IMR-90 (cell line): Measurements from ENCODE around the gene CCDC74B. TPM values are rescaled to one million over a fixed set of nuclear protein-coding genes. Genes with fewer than 3 reads are reported as not detected.

Experiments
- ATAC-seq: fragments of 200-7000 bp; cut with Tn5 transposase; 2 replicates; pipeline ENCODE4 v1.9.1; 2020; ENCODE audit warnings: low read depth, mild to moderate bottlenecking, moderate library complexity
- BruUV-seq: library from RNA; stranded (reverse); fragments of 400-500 nt; replicated peaks from 2 replicates; lab custom pipeline; 2021; lab: Mats Ljungman, UMichigan
- CTCF ChIA-PET: fragments of 300-600 bp; formaldehyde crosslinking; extraction: SDS; loops from one replicate; lab custom pipeline; 2021; ENCODE audit warnings: antibody characterized with exemption; lab: Yijun Ruan, JAX
- POLR2A ChIA-PET: fragments of 300-600 bp; sonication (Branson Sonifier 250); formaldehyde crosslinking; loops from one replicate; lab custom pipeline; 2022; ENCODE audit warnings: antibody characterized with exemption; ENCODE audit not compliant: unreplicated experiment; lab: Charles Lee
- DNase-seq: peaks from one replicate; pipeline ENCODE4 v3.0.0; 2013
- H2AFZ ChIP-seq: replicated peaks from 2 replicates; pipeline ENCODE3; 2013; ENCODE audit warnings: low read length, mild to moderate bottlenecking; ENCODE audit not compliant: poor library complexity
- H2AK5ac ChIP-seq: 2 replicates; pipeline ENCODE4 v1.6.1; 2013; ENCODE audit warnings: low read depth, low read length, inconsistent platforms
- H2AK9ac ChIP-seq: replicated peaks from 2 replicates; pipeline ENCODE3; 2013; ENCODE audit warnings: mild to moderate bottlenecking, low read depth, low read length, moderate library complexity; ENCODE audit not compliant: poor library complexity
- H2BK120ac ChIP-seq: 2 replicates; pipeline ENCODE4 v1.6.1; 2013; ENCODE audit warnings: low read depth, low read length, inconsistent platforms
- H2BK15ac ChIP-seq: 3 replicates; pipeline ENCODE4 v1.6.1; 2013; ENCODE audit warnings: low read depth, low read length, inconsistent platforms
- H2BK20ac ChIP-seq: 2 replicates; pipeline ENCODE4 v1.6.1; 2013; ENCODE audit warnings: low read depth, mild to moderate bottlenecking, inconsistent platforms, low read length, moderate library complexity
- H2BK5ac ChIP-seq: 2 replicates; pipeline ENCODE4 v1.6.1; 2013; ENCODE audit warnings: mild to moderate bottlenecking, low read depth, low read length, inconsistent platforms; ENCODE audit not compliant: poor library complexity, severe bottlenecking
- H3K14ac ChIP-seq: replicated peaks from 2 replicates; pipeline ENCODE4 v1.6.1; 2013; ENCODE audit warnings: low read depth, low read length, inconsistent platforms
- H3K18ac ChIP-seq: 2 replicates; pipeline ENCODE4 v1.6.1; 2013; ENCODE audit warnings: low read depth, low read length, control low read depth
- H3K23ac ChIP-seq: 2 replicates; pipeline ENCODE4 v1.6.1; 2013; ENCODE audit warnings: low read depth, low read length, inconsistent platforms
- H3K27ac ChIP-seq: 2 replicates; pipeline ENCODE4 v1.5.1; 2013; ENCODE audit warnings: mild to moderate bottlenecking, control low read depth, low read length; ENCODE audit not compliant: insufficient read depth
- H3K27me3 ChIP-seq: 2 replicates; pipeline ENCODE4 v1.6.1; 2013; ENCODE audit warnings: low read length; ENCODE audit not compliant: control insufficient read depth, insufficient read depth
- H3K36me3 ChIP-seq: 2 replicates; pipeline ENCODE4 v1.6.1; 2013; ENCODE audit warnings: low read length, mixed read lengths; ENCODE audit not compliant: control insufficient read depth, insufficient read depth
- H3K4ac ChIP-seq: 2 replicates; pipeline ENCODE4 v1.6.1; 2013; ENCODE audit warnings: low read depth, low read length, inconsistent platforms
- H3K4me1 ChIP-seq: 2 replicates; pipeline ENCODE4 v1.6.1; 2013; ENCODE audit warnings: low read length, mixed read lengths; ENCODE audit not compliant: control insufficient read depth, insufficient read depth
- H3K4me2 ChIP-seq: 2 replicates; pipeline ENCODE4 v1.6.1; 2013; ENCODE audit warnings: low read depth, mild to moderate bottlenecking, control low read depth, low read length, moderate library complexity
- H3K4me3 ChIP-seq: 2 replicates; pipeline ENCODE4 v1.5.1; 2013; ENCODE audit warnings: low read depth, mild to moderate bottlenecking, control low read depth, low read length, moderate library complexity; ENCODE audit not compliant: insufficient read depth
- H3K56ac ChIP-seq: 2 replicates; pipeline ENCODE4 v1.6.1; 2013; ENCODE audit warnings: low read length, inconsistent platforms; ENCODE audit not compliant: insufficient read depth; ENCODE audit errors: extremely low read depth
- H3K79me1 ChIP-seq, 2 experiments: 2 replicates each; pipeline ENCODE4 v1.6.1; 2013; ENCODE audit warnings: low read length in 2 of 2, inconsistent platforms in 1 of 2, low read depth in 1 of 2
- H3K9ac ChIP-seq: 2 replicates; pipeline ENCODE4 v1.6.1; 2013; ENCODE audit warnings: low read depth, low read length, control low read depth
- H3K9me1 ChIP-seq: 2 replicates; pipeline ENCODE4 v1.6.1; 2013; ENCODE audit warnings: low read length, inconsistent platforms; ENCODE audit not compliant: insufficient read depth
- H3K9me3 ChIP-seq: 2 replicates; pipeline ENCODE4 v1.6.1; 2013; ENCODE audit warnings: low read length; ENCODE audit not compliant: control insufficient read depth, insufficient read depth
- H4K20me1 ChIP-seq: 2 replicates; pipeline ENCODE4 v1.6.1; 2013; ENCODE audit warnings: low read length, inconsistent platforms; ENCODE audit not compliant: insufficient read depth
- H4K5ac ChIP-seq: 2 replicates; pipeline ENCODE4 v1.6.1; 2013; ENCODE audit warnings: mild to moderate bottlenecking, low read depth, low read length, control low read depth
- H4K8ac ChIP-seq, 2 experiments: 2 replicates each; pipeline ENCODE4 v1.6.1; 2013; ENCODE audit warnings: low read depth in 2 of 2, low read length in 2 of 2, control low read depth in 1 of 2, inconsistent platforms in 1 of 2
- H4K91ac ChIP-seq: 2 replicates; pipeline ENCODE4 v1.6.1; 2013; ENCODE audit warnings: low read depth, low read length, inconsistent platforms; ENCODE audit not compliant: insufficient read depth
- CEBPB ChIP-seq: IDR thresholded peaks from 2 replicates; pipeline ENCODE4 v1.6.1; 2012; ENCODE audit warnings: low read depth, low read length, improper control_type of control experiment
- CTCF ChIP-seq: conservative IDR thresholded peaks from 2 replicates; pipeline ENCODE4 v1.5.1; 2012; ENCODE audit warnings: mild to moderate bottlenecking, low read depth, low read length, improper control_type of control experiment
- FOS ChIP-seq: fragments of 150-350 bp; IDR thresholded peaks from 2 replicates; pipeline ENCODE4 v1.6.1; 2016; ENCODE audit warnings: low read depth, low read length
- MAFK ChIP-seq: IDR thresholded peaks from 2 replicates; pipeline ENCODE4 v1.6.1; 2012; ENCODE audit warnings: low read depth, low read length, improper control_type of control experiment
- MAZ ChIP-seq: IDR thresholded peaks from 2 replicates; pipeline ENCODE4 v1.6.1; 2012; ENCODE audit warnings: low read depth, mild to moderate bottlenecking, low read length, improper control_type of control experiment, moderate library complexity, borderline replicate concordance
- NFE2L2 ChIP-seq: fragments of 150-350 bp; IDR thresholded peaks from 2 replicates; pipeline ENCODE4 v1.6.1; 2016; ENCODE audit warnings: low read depth, mild to moderate bottlenecking, low read length
- POLR2A ChIP-seq: IDR thresholded peaks from 2 replicates; pipeline ENCODE4 v1.6.1; 2012; ENCODE audit warnings: mild to moderate bottlenecking, low read depth, low read length
- RFX5 ChIP-seq: IDR thresholded peaks from 2 replicates; pipeline ENCODE4 v1.8.0; 2012; ENCODE audit warnings: low read depth, mild to moderate bottlenecking, low read length, moderate library complexity
- WGBS, 2 experiments: methylation state at CpG; one replicate each; pipeline versions ENCODE4 v1.1.5 to v1.1.7; 2013; ENCODE audit warnings: missing lambda C conversion rate in 2 of 2; ENCODE audit not compliant: insufficient read length in 1 of 2; ENCODE audit errors: extremely low coverage in 2 of 2; 5-methylcytosine and 5-hydroxymethylcytosine counted together
- dilution Hi-C: fragments of 300-500 bp; cut with HindIII; formaldehyde crosslinking; loops from one replicate; pipeline ENCODE4 v1.14.3; 2018; ENCODE audit warnings: low sequenced_read_pairs; ENCODE audit not compliant: unreplicated experiment
- in situ Hi-C: fragments of 300-500 bp; cut with MboI; formaldehyde crosslinking; loops from 3 replicates; pipeline ENCODE4 v1.14.3; 2019; ENCODE audit warnings: low sequenced_read_pairs, inconsistent platforms, mixed read lengths
- intact Hi-C: fragments of 100-400 bp; cut with micrococcal nuclease; formaldehyde crosslinking; loops from 2 replicates; pipeline ENCODE4 v1.10.0; 2022
- polyA plus RNA-seq, 3 experiments: library from polyadenylated mRNA; depleted of rRNA; stranded (reverse); fragments of >200 nt; gene quantifications; 2 replicates each; pipeline ENCODE4 v1.2.3, GENCODE V29; 2012; ENCODE audit warnings: low replicate concordance in 1 of 3
- total RNA-seq: library from RNA; depleted of rRNA; stranded (reverse); fragments of >200 nt; gene quantifications from 2 replicates; pipeline ENCODE4 v1.2.3, GENCODE V29; 2012

The CCDC74B gene
- total and polyA plus RNA-seq, 2 of the 4 experiments (the other 2 are of a cell fraction) = 3.9 to 8.4 TPM

- Histone ChIP-seq H3K4me2 (no peak overlapping the region), H2BK5ac (no peak overlapping the region), H3K4me3 (no peak overlapping the region), H4K8ac (no peak overlapping the region), H2BK120ac (no peak overlapping the region), H3K9me3 (no peaks in the 10 kb centered on the region), H2AK5ac (no peak overlapping the region), H3K79me1 (no peaks in the 10 kb centered on the region), H4K20me1 (no peaks in the 10 kb centered on the region), H4K91ac (no peak overlapping the region), H2AK9ac (no peak overlapping the region), H3K14ac (no peak overlapping the region), H3K9ac (no peak overlapping the region), H4K5ac (no peak overlapping the region), H3K9me1 (no peaks in the 10 kb centered on the region), H3K4me1 (no peaks in the 10 kb centered on the region), H3K56ac (no peak overlapping the region), H3K27ac (no peak overlapping the region), H3K36me3 (peaks cover 32% of the 10 kb centered on the region; the same call in 1 of the 2 replicates), H3K23ac (no peak overlapping the region), H3K27me3 (no peaks in the 10 kb centered on the region), H2AFZ (no peak overlapping the region), H3K18ac (no peak overlapping the region), H3K4ac (no peak overlapping the region), H2BK15ac (no peak overlapping the region), H2BK20ac (no peak overlapping the region)
- ATAC-seq (no peak), DNase-seq (no peak)
- CTCF ChIA-PET = interaction anchor here (0.7 to 1.5 kb wide), 2 partner anchors 10 to 178 kb away, joined by 3 to 5 read pairs; partner anchors contain the start of gene CCDC74B
- intact Hi-C loops = no loop called here
- dilution Hi-C loops = no loop called here
- BruUV-seq = no TSS peak
- no peak for TF ChIP-seq RFX5
- TF ChIP-seq MAFK = no peak
- no peak for TF ChIP-seq CEBPB
- no peak for TF ChIP-seq MAZ
- TF ChIP-seq POLR2A = no peak
- no peak for TF ChIP-seq FOS
- TF ChIP-seq CTCF = no peak
- TF ChIP-seq NFE2L2 = no peak
- WGBS, 2 experiments = 98% methylated on average over 14 of the region's 29 CpGs; no CpG with 5 or more reads in 1 of the 2 experiments
- POLR2A ChIA-PET = no interaction called here
- in situ Hi-C loops = loop anchor here (25.0 kb wide), 1 partner anchor 1357 kb away; no protein-coding TSS in a partner anchor
Observed at GRCh38 chr2:130154773-130155765, 10.2 kb upstream of the CCDC74B start.
